Measurements from ENCODE around the gene CD99L2. TPM values are rescaled to one million over a fixed set of nuclear protein-coding genes. Genes with fewer than 3 reads are reported as not detected.
"Not testable (repeated sequence)": the region's sequence is repeated elsewhere in the genome, so short reads cannot be mapped to it uniquely, and the experiment has no call there.

Gene CD99L2
- total and polyA plus RNA-seq, 2 donors (not counting 1 experiment from before 2014, with no cell fraction given), result 40.6 to 55.5 TPM

DNA sequence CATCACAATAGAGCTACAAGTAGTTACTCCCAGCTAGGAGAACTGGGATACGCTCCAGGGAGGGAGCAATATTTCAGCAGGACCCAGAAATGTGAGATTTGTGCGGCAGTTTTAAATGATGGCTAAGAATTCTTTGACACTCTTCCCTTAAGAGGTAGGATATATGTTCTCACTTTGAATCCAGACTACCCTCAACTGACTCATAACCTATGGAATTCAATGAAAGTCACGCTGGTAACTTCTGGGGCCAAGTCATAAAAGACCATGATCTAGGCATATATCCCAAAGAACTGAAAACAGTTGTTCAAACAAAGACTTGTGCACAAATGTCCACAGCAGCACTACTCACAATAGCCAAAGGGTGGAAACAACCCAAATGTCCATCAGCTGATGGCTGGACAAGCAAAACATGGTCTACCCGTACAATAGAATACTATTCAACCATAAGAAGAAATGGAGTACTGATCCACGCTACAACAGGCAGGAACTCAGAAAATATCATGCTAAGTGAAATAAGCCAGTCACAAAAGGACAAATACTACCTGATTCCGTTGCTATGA lies 10.5 kb downstream of the CD99L2 start:
- Histone ChIP-seq H3K27ac (ENCODE audit: insufficient read depth, low read length) (no peak overlapping the region), H2AFZ (ENCODE audit: low read length) (no peak overlapping the region), H4K20me1 (ENCODE audit: control insufficient read depth, extremely low read depth, insufficient read depth, low read length) (no peaks in the 10 kb centered on the region), H3K4me2 (ENCODE audit: extremely low read depth, insufficient read depth, low read length) (no peak overlapping the region), H3K36me3 (ENCODE audit: control insufficient read depth, insufficient read depth, low read length) (no peaks in the 10 kb centered on the region), H3K9ac (ENCODE audit: insufficient read depth, low read length) (no peak overlapping the region), H3K4me1 (ENCODE audit: control insufficient read depth, extremely low read depth, insufficient read depth, low read length) (no peaks in the 10 kb centered on the region), H3K9me3 (ENCODE audit: control insufficient read depth, insufficient read depth, low read depth, low read length) (no peaks in the 10 kb centered on the region), H3K4me3 (replicated peaks in 1 of 4; ENCODE audit: control extremely low read depth in 1 of 4, insufficient read depth in 1 of 4, low read depth in 3 of 4, low read length in 4 of 4) (no peak overlapping the region), H3K27me3 (ENCODE audit: control insufficient read depth, insufficient read depth, low read length) (no peaks in the 10 kb centered on the region), H3K79me2 (ENCODE audit: control insufficient read depth, insufficient read depth, low read length) (no peaks in the 10 kb centered on the region)
- peak; percentile 12 to 55 for DNase-seq (ENCODE audit: low read depth in 2 of 2)
- no peak for TF ChIP-seq EZH2 (IDR thresholded peaks at IDR 0.05; ENCODE audit: low read length, missing control alignments)
- TF ChIP-seq, protein P1, sequence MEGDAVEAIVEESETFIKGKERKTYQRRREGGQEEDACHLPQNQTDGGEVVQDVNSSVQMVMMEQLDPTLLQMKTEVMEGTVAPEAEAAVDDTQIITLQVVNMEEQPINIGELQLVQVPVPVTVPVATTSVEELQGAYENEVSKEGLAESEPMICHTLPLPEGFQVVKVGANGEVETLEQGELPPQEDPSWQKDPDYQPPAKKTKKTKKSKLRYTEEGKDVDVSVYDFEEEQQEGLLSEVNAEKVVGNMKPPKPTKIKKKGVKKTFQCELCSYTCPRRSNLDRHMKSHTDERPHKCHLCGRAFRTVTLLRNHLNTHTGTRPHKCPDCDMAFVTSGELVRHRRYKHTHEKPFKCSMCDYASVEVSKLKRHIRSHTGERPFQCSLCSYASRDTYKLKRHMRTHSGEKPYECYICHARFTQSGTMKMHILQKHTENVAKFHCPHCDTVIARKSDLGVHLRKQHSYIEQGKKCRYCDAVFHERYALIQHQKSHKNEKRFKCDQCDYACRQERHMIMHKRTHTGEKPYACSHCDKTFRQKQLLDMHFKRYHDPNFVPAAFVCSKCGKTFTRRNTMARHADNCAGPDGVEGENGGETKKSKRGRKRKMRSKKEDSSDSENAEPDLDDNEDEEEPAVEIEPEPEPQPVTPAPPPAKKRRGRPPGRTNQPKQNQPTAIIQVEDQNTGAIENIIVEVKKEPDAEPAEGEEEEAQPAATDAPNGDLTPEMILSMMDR (conservative IDR thresholded peaks at IDR 0.05 in 1 of 2, IDR thresholded peaks at IDR 0.05 in 1 of 2; ENCODE audit: low read depth in 1 of 2, low read length in 2 of 2), result no peak

DNA sequence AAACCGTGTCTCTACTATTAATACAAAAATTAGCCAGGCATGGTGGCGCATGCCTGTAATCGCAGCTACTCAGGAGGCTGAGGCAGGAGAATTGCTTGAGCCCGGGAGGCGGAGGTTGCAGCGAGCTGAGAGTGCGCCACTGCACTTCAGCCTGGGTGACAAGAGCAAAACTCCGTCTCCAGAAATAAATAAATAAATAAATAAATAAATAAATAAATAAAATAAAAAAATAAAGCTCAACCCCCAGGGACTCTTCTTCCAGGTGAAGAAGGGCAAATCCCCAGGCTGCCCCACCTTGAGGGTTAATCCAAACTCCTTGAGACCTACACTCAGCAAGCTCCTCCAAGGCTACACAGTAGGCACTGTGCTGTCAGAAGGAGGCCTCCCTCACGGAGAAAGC lies 11.2 kb downstream of the CD99L2 start:
- not testable (repeated sequence) for H3K36me3 ChIP-seq (ENCODE audit: control insufficient read depth, insufficient read depth, low read length); H3K27me3 ChIP-seq (ENCODE audit: control insufficient read depth, insufficient read depth, low read length); H3K4me1 ChIP-seq (ENCODE audit: control insufficient read depth, extremely low read depth, insufficient read depth, low read length); H4K20me1 ChIP-seq (ENCODE audit: control insufficient read depth, extremely low read depth, insufficient read depth, low read length); H3K9ac ChIP-seq (ENCODE audit: insufficient read depth, low read length); H3K4me2 ChIP-seq (ENCODE audit: extremely low read depth, insufficient read depth, low read length); H3K27ac ChIP-seq (ENCODE audit: insufficient read depth, low read length); DNase-seq (ENCODE audit: low read depth in 2 of 2); H3K4me3 ChIP-seq (replicated peaks in 1 of 4; ENCODE audit: control extremely low read depth in 1 of 4, insufficient read depth in 1 of 4, low read depth in 3 of 4, low read length in 4 of 4); H2AFZ ChIP-seq (ENCODE audit: low read length); H3K9me3 ChIP-seq (ENCODE audit: control insufficient read depth, insufficient read depth, low read depth, low read length); H3K79me2 ChIP-seq (ENCODE audit: control insufficient read depth, insufficient read depth, low read length)

DNA sequence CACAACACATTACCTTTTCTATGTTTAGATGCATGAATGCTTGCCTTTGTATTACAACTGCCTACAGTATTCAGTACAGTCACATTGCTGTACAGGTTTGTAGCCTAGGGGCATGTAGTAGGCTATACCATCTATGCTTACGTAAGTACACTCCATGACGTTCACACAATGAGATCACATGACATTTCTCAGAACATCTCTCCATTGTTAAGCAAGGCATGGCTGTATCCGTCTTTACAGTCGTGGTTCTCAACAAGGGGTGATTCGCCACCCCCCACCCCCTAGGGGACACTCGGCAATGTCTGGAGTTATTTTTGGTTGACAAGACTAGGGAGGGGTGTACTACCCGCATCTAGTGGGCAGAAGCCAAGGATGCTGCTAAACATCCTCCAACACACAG lies 12.1 kb downstream of the CD99L2 start:
- H3K27ac ChIP-seq (ENCODE audit: insufficient read depth, low read length), result no peak overlapping the region

More for the DNA sequence above, 12.1 kb downstream of the CD99L2 start:
- Histone ChIP-seq H3K9me3 (ENCODE audit: control insufficient read depth, insufficient read depth, low read depth, low read length) (no peaks in the 10 kb centered on the region), H4K20me1 (ENCODE audit: control insufficient read depth, extremely low read depth, insufficient read depth, low read length) (no peaks in the 10 kb centered on the region), H3K4me1 (ENCODE audit: control insufficient read depth, extremely low read depth, insufficient read depth, low read length) (no peaks in the 10 kb centered on the region), H3K4me3 (replicated peaks in 1 of 4; ENCODE audit: control extremely low read depth in 1 of 4, insufficient read depth in 1 of 4, low read depth in 3 of 4, low read length in 4 of 4) (no peak overlapping the region), H3K36me3 (ENCODE audit: control insufficient read depth, insufficient read depth, low read length) (no peaks in the 10 kb centered on the region), H3K79me2 (ENCODE audit: control insufficient read depth, insufficient read depth, low read length) (no peaks in the 10 kb centered on the region), H3K4me2 (ENCODE audit: extremely low read depth, insufficient read depth, low read length) (no peak overlapping the region), H2AFZ (ENCODE audit: low read length) (no peak overlapping the region), H3K27me3 (ENCODE audit: control insufficient read depth, insufficient read depth, low read length) (no peaks in the 10 kb centered on the region), H3K9ac (ENCODE audit: insufficient read depth, low read length) (no peak overlapping the region)
- no peak for DNase-seq (ENCODE audit: low read depth in 2 of 2)
- TF ChIP-seq EZH2 (IDR thresholded peaks at IDR 0.05; ENCODE audit: low read length, missing control alignments), result no peak
- TF ChIP-seq, protein P1 (conservative IDR thresholded peaks at IDR 0.05 in 1 of 2, IDR thresholded peaks at IDR 0.05 in 1 of 2; ENCODE audit: low read depth in 1 of 2, low read length in 2 of 2), result no peak
